Stomach (tissue), 4 donors: ENCODE results near the gene KDM2B.

Experiments
- CTCF ChIP-seq, 7 experiments: fragments of 450-650 bp in 4 of 7; fragments of 200-600 bp in 3 of 7; sonication (generic) in 3 of 7; IDR thresholded peaks; one replicate each; pipeline ENCODE4 v1.5.1; 2016 to 2019; ENCODE audit warnings: antibody characterized with exemption in 7 of 7, control low read depth in 2 of 7, mild to moderate bottlenecking in 1 of 7
- EP300 ChIP-seq: sonication (generic); formaldehyde crosslinking; IDR thresholded peaks from one replicate; pipeline ENCODE4 v1.6.1; 2017; ENCODE audit warnings: antibody characterized with exemption
- POLR2A ChIP-seq, 4 donors: fragments of 450-650 bp; IDR thresholded peaks; one replicate each; pipeline ENCODE4 v1.6.1; 2016; ENCODE audit warnings: antibody characterized with exemption in 4 of 4, control low read depth in 2 of 4, mild to moderate bottlenecking in 1 of 4, moderate library complexity in 1 of 4
- POLR2AphosphoS5 ChIP-seq, 3 donors: sonication (generic); formaldehyde crosslinking; IDR thresholded peaks; one replicate each; pipeline ENCODE4 v1.6.1; 2016; ENCODE audit warnings: antibody characterized with exemption in 3 of 3

- no peak for TF ChIP-seq POLR2A (IDR thresholded peaks at IDR 0.05)
- no peak for TF ChIP-seq CTCF (IDR thresholded peaks at IDR 0.05)
- TF ChIP-seq POLR2AphosphoS5 (IDR thresholded peaks at IDR 0.05), result no peak
- TF ChIP-seq EP300, result no peak
Measured at GRCh38 chr12:121501946-121502345, 78.9 kb downstream of the KDM2B start.
